ENCODE data around the gene ETV4. TPM values are rescaled to one million over a fixed set of nuclear protein-coding genes. Genes with fewer than 3 reads are reported as not detected.

Gene ETV4
- total RNA-seq, 1 donor from 2014 or later: 3.2 TPM

DNA sequence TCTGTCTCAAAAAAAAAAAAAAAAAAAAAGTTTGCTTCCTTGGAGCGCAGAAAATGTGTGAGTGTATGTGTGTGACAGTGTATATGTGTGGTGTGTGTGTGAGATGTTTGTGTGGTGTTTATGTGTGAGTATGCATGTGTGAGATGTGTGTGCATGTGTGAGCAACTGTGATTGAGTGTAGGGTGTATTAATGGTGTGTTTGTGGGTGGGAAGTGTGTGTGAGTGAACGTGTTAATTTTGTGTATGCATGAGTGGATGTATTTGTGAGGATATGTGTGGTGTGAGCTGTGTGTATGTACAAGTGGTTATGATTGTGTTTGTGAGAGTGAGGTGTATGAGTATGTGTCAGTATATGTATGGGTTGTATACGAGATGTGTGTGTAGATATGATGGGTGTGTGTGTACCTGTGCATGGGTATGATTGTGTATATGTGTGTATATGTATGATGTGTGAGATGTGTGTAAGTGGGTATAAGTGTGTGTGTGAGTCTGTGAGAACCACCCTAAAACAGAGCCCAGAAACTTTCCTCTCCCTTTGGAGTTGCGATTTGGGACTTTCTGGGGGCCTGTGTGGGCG is 22.5 kb upstream of the ETV4 start:
- no peak for TF ChIP-seq CTCF (IDR thresholded peaks at IDR 0.05; ENCODE audit: insufficient read depth, low read length, severe bottlenecking)
- DNase-seq (ENCODE audit: low read depth): no peak
- Histone ChIP-seq H3K27me3 (ENCODE audit: control insufficient read depth, insufficient read depth, low read length) (peaks cover 2% of the 10 kb centered on the region), H3K4me3 (ENCODE audit: low read depth, low read length) (no peak overlapping the region), H3K36me3 (ENCODE audit: control insufficient read depth, insufficient read depth, low read length) (no peaks in the 10 kb centered on the region)
- FAIRE-seq: no peak

- Histone ChIP-seq H3K27me3 (ENCODE audit: control insufficient read depth, insufficient read depth, low read length) (peaks cover 2% of the 10 kb centered on the region), H3K4me3 (ENCODE audit: low read depth, low read length) (no peak overlapping the region), H3K36me3 (ENCODE audit: control insufficient read depth, insufficient read depth, low read length) (no peaks in the 10 kb centered on the region)
- DNase-seq (ENCODE audit: low read depth) (no peak), FAIRE-seq (no peak)
- no peak for TF ChIP-seq CTCF (IDR thresholded peaks at IDR 0.05; ENCODE audit: insufficient read depth, low read length, severe bottlenecking)
These were observed 17.8 kb upstream of the ETV4 start for GRCh38 chr17:43563600-43564594.

GRCh38 chr17:43562679-43563599 is 16.8 kb upstream of the ETV4 start:
- no peak for DNase-seq (ENCODE audit: low read depth)
- no peak for TF ChIP-seq CTCF (IDR thresholded peaks at IDR 0.05; ENCODE audit: insufficient read depth, low read length, severe bottlenecking)
- no peak for FAIRE-seq
- Histone ChIP-seq H3K36me3 (ENCODE audit: control insufficient read depth, insufficient read depth, low read length) (no peaks in the 10 kb centered on the region), H3K27me3 (ENCODE audit: control insufficient read depth, insufficient read depth, low read length) (peaks cover 2% of the 10 kb centered on the region), H3K4me3 (ENCODE audit: low read depth, low read length) (no peak overlapping the region)

GRCh38 chr17:43560461-43561427 is 14.6 kb upstream of the ETV4 start:
- peaks cover 2% of the 10 kb centered on the region for H3K27me3 ChIP-seq (ENCODE audit: control insufficient read depth, insufficient read depth, low read length)
- no peak overlapping the region for H3K4me3 ChIP-seq (ENCODE audit: low read depth, low read length)
- H3K36me3 ChIP-seq (ENCODE audit: control insufficient read depth, insufficient read depth, low read length): no peaks in the 10 kb centered on the region
- no peak for FAIRE-seq
- TF ChIP-seq CTCF (IDR thresholded peaks at IDR 0.05; ENCODE audit: insufficient read depth, low read length, severe bottlenecking): no peak
- no peak for DNase-seq (ENCODE audit: low read depth)
